Measurements from ENCODE around the gene MRPS2. TPM values are rescaled to one million over a fixed set of nuclear protein-coding genes. Genes with fewer than 3 reads are reported as not detected.

The MRPS2 gene
- total and polyA plus RNA-seq, 2 donors (not counting 3 experiments of a cell fraction or from before 2014, with no cell fraction given): 50.8 to 231 TPM

- no peaks in the 10 kb centered on the region for H3K27me3 ChIP-seq (ENCODE audit: control insufficient read depth in 2 of 2, insufficient read depth in 2 of 2, low read length in 2 of 2)
- ChIA-PET POLR2A (no interaction called here), CTCF (interaction anchor here (1.0 kb wide), 1 partner anchor 8 kb away, joined by 5 read pairs; no protein-coding TSS in a partner anchor)
- H3K4me3 ChIP-seq (replicated peaks in 1 of 3; ENCODE audit: insufficient read depth in 1 of 3, low read depth in 1 of 3, low read length in 3 of 3): no peak overlapping the region
- no peak overlapping the region for H2AFZ ChIP-seq (ENCODE audit: low read depth, low read length)
- peaks cover 13% of the 10 kb centered on the region for H3K4me1 ChIP-seq (ENCODE audit: control insufficient read depth, extremely low read depth, insufficient read depth, low read length)
- H3K4me2 ChIP-seq (ENCODE audit: insufficient read depth, low read length): no peak overlapping the region
- BruUV-seq (replicated peaks): no TSS peak
- H3K9me3 ChIP-seq (replicated peaks; ENCODE audit: control insufficient read depth, insufficient read depth, low read length): no peaks in the 10 kb centered on the region
- no peaks in the 10 kb centered on the region for H3K9me1 ChIP-seq (replicated peaks; ENCODE audit: control insufficient read depth, extremely low read depth, insufficient read depth, low read length)
- no peaks in the 10 kb centered on the region for H4K20me1 ChIP-seq (replicated peaks; ENCODE audit: control insufficient read depth, extremely low read depth, insufficient read depth, low read length)
- intact Hi-C loops (cut with micrococcal nuclease) (no loop called here), dilution Hi-C loops (cut with MboI; ENCODE audit: extremely low pct_ligation_motif_present, low sequenced_read_pairs) (no loop called here)
- DNase-seq (ENCODE audit: low read depth, low spot score) (no peak), FAIRE-seq (no peak)
- no peaks in the 10 kb centered on the region for H3K79me2 ChIP-seq (ENCODE audit: control insufficient read depth, insufficient read depth, low read length)
- no peak overlapping the region for H3K9ac ChIP-seq (replicated peaks; ENCODE audit: extremely low read depth, insufficient read depth, low read length)
- H3K36me3 ChIP-seq (ENCODE audit: control insufficient read depth in 2 of 2, extremely low read depth in 1 of 2, insufficient read depth in 2 of 2, low read length in 2 of 2): no peaks in the 10 kb centered on the region
- TF ChIP-seq POLR2AphosphoS5 (IDR thresholded peaks at IDR 0.05; ENCODE audit: insufficient read depth, low read depth, low read length): no peak
- TF ChIP-seq JUN (IDR thresholded peaks at IDR 0.05; ENCODE audit: borderline replicate concordance, insufficient read depth, insufficient read length, low read depth): no peak
- no peak for TF ChIP-seq MYC (IDR thresholded peaks at IDR 0.05; ENCODE audit: low read depth, low read length)
- no peak for TF ChIP-seq MAX (IDR thresholded peaks at IDR 0.05; ENCODE audit: insufficient read depth, insufficient read length)
- TF ChIP-seq FOS (IDR thresholded peaks at IDR 0.05; ENCODE audit: borderline replicate concordance, insufficient read depth, low read length): no peak
- TF ChIP-seq CTCF (IDR thresholded peaks at IDR 0.05; ENCODE audit: extremely low read depth in 1 of 2, insufficient read depth in 1 of 2, low read depth in 1 of 2, low read length in 2 of 2): no peak
- TF ChIP-seq EZH2 (IDR thresholded peaks at IDR 0.05; ENCODE audit: borderline replicate concordance, low read depth, low read length, severe bottlenecking): no peak
- TF ChIP-seq GATA2 (IDR thresholded peaks at IDR 0.05; ENCODE audit: insufficient read depth, insufficient read length, low read depth, low read length): no peak
- no peak for TF ChIP-seq POLR2A (IDR thresholded peaks at IDR 0.05; ENCODE audit: low read depth, low read length)
- H3K27ac ChIP-seq (ENCODE audit: insufficient read depth, low read depth, low read length): no peak overlapping the region
Measured at GRCh38 chr9:135512241-135512603, 11.7 kb downstream of the MRPS2 start.

Measured in endothelial cell of umbilical vein (primary cell).